K562 (cell line): Measurements from ENCODE around the gene RSPH1. TPM values are rescaled to one million over a fixed set of nuclear protein-coding genes. Genes with fewer than 3 reads are reported as not detected.

ENCODE experiments used
- CHD7 ChIP-seq: fragments of 200-600 bp; sonication (generic); IDR thresholded peaks from one replicate; pipeline ENCODE4 v1.6.1; 2012; ENCODE audit warnings: mild to moderate bottlenecking, low read depth, low read length, inconsistent platforms
- ESRRA ChIP-seq: fragments of 450-650 bp; IDR thresholded peaks from 2 replicates; pipeline ENCODE4 v1.6.1; 2014; ENCODE audit warnings: low read depth, mild to moderate bottlenecking, moderate library complexity, borderline replicate concordance
- KDM5B ChIP-seq: fragments of 200-600 bp; sonication (generic); IDR thresholded peaks from 2 replicates; pipeline ENCODE4 v1.6.1; 2012; ENCODE audit warnings: low read depth, mild to moderate bottlenecking, moderate library complexity, low read length, control low read depth, inconsistent platforms; ENCODE audit not compliant: insufficient replicate concordance
- NFIC ChIP-seq: fragments of 450-650 bp; IDR thresholded peaks from 2 replicates; pipeline ENCODE4 v1.6.1; 2017; ENCODE audit warnings: mild to moderate bottlenecking, inconsistent platforms
- POLR2A ChIP-seq: fragments of 450-650 bp; conservative IDR thresholded peaks from 2 replicates; pipeline ENCODE4 v1.6.1; 2016
- PTBP1 ChIP-seq: fragments of 200-400 bp; formaldehyde crosslinking; IDR thresholded peaks from 2 replicates; pipeline ENCODE4 v1.6.1; 2017; ENCODE audit warnings: low read depth, low read length
- RBFOX2 ChIP-seq: fragments of 200-400 bp; formaldehyde crosslinking; IDR thresholded peaks from 2 replicates; pipeline ENCODE4 v1.6.1; 2017; ENCODE audit warnings: low read depth, mild to moderate bottlenecking, low read length, moderate library complexity
- RERE ChIP-seq: sonication (generic); formaldehyde crosslinking; IDR thresholded peaks from 2 replicates; pipeline ENCODE4 v1.8.0; 2023; ENCODE audit warnings: missing genetic modification reagents, mild to moderate bottlenecking, borderline replicate concordance
- TCF3 ChIP-seq: sonication (generic); formaldehyde crosslinking; IDR thresholded peaks from 2 replicates; pipeline ENCODE4 v1.4.0; 2020; ENCODE audit warnings: mild to moderate bottlenecking, missing genetic modification reagents
- ZKSCAN1 ChIP-seq: fragments of 150-350 bp; IDR thresholded peaks from 2 replicates; pipeline ENCODE4 v1.6.1; 2016; ENCODE audit warnings: low read depth, low read length
- polyA plus RNA-seq, 8 experiments: library from polyadenylated mRNA; depleted of rRNA in 4 of 8; stranded (reverse) in 5 of 8; unstranded in 3 of 8; fragments of >200 nt; fragmentation: Nextera tagmentation in 2 of 8; fragmentation: Illumina TruSeq in 1 of 8; extraction: Ambion mirVana in 2 of 8; extraction: Trizol in 1 of 8; gene quantifications; 2 replicates each; pipeline versions ENCODE4 v1.2.1 to v1.2.3, GENCODE V29; 2011 to 2014; ENCODE audit warnings: inconsistent platforms in 1 of 8, missing spikeins in 1 of 8
- total RNA-seq, 7 experiments: library from RNA; depleted of rRNA in 6 of 7; stranded (reverse); fragments of >200 nt in 6 of 7; fragmentation: Illumina TruSeq in 2 of 7; extraction: Trizol in 2 of 7; gene quantifications; 2 replicates each; pipeline versions ENCODE4 v1.2.1 to v1.2.3, GENCODE V29; 2011 to 2021; ENCODE audit warnings: low replicate concordance in 1 of 7

Gene RSPH1
- total and polyA plus RNA-seq, 9 of the 15 experiments (the other 6 are each of a cell fraction or from before 2014, with no cell fraction given), result 0.17 TPM; not detected in 8

- TF ChIP-seq RERE (no peak), ZKSCAN1 (peak; percentile 90), TCF3 (CRISPR knock-in tag) (0 out of 2 replicates have a peak, but pooled peaks have one; percentile 12), CHD7 (no peak), NFIC (no peak), POLR2A (peak; percentile 57; the same call in 1 of the 2 replicates), PTBP1 (no peak), KDM5B (no peak), ESRRA (no peak), RBFOX2 (0 out of 2 replicates have a peak, but pooled peaks have one; percentile 27)
These were observed 33.8 kb downstream of the RSPH1 start (continued) for GRCh38 chr21:42461881-42462877.
